Psoas muscle (tissue), 8 donors: ENCODE measurements around the gene DNAH8. TPM values are rescaled to one million over a fixed set of nuclear protein-coding genes. Genes with fewer than 3 reads are reported as not detected.

Source experiments
- ATAC-seq, 4 donors: fragments of 200-7000 bp; cut with Tn5 transposase; one replicate each; pipeline ENCODE4 v1.9.1; 2020; ENCODE audit warnings: moderate library complexity in 3 of 4, mild to moderate bottlenecking in 2 of 4
- DNase-seq, 2 donors: peaks; one replicate each; pipeline ENCODE4 v3.0.0-alpha.2; 2020
- H3K27ac ChIP-seq: fragments of 200-600 bp; one replicate; pipeline ENCODE4 v1.8.0; 2022
- H3K27me3 ChIP-seq, 3 donors: fragments of 200-600 bp in 1 of 3; one replicate each; pipeline versions ENCODE4 v1.6.1 to v1.8.0; 2013 to 2022; ENCODE audit warnings: low read length in 2 of 3, mild to moderate bottlenecking in 2 of 3, moderate library complexity in 1 of 3; ENCODE audit not compliant: insufficient read depth in 3 of 3
- H3K36me3 ChIP-seq, 2 donors: fragments of 200-600 bp in 1 of 2; one replicate each; pipeline versions ENCODE4 v1.6.1 to v1.8.0; 2013 to 2022; ENCODE audit warnings: low read depth in 1 of 2, mild to moderate bottlenecking in 1 of 2, moderate library complexity in 1 of 2; ENCODE audit not compliant: insufficient read depth in 1 of 2
- H3K4me1 ChIP-seq: fragments of 200-600 bp; one replicate; pipeline ENCODE4 v1.8.0; 2022
- H3K4me3 ChIP-seq: fragments of 200-600 bp; one replicate; pipeline ENCODE4 v1.8.0; 2022; ENCODE audit warnings: mild to moderate bottlenecking
- H3K9me3 ChIP-seq: fragments of 200-600 bp; one replicate; pipeline ENCODE4 v1.8.0; 2022
- CTCF ChIP-seq: fragments of 200-600 bp; IDR thresholded peaks from one replicate; pipeline ENCODE4 v1.8.0; 2022; ENCODE audit warnings: antibody characterized with exemption
- WGBS, 3 donors: extraction: QIAGEN DNeasy Blood & Tissue Kit; methylation state at CpG; one replicate each; pipeline versions ENCODE4 v1.1.6 to v1.1.7; 2013; 5-methylcytosine and 5-hydroxymethylcytosine counted together
- intact Hi-C, 2 donors: fragments of 100-400 bp; cut with DNase I; formaldehyde crosslinking; loops; one replicate each; pipeline versions ENCODE4 v1.11.0 to v1.14.2; 2022
- polyA plus RNA-seq, 3 donors: library from polyadenylated mRNA; stranded (reverse); fragments of 200-250 nt; gene quantifications; one replicate each; pipeline ENCODE4 v1.2.3, GENCODE V29; 2013
- total RNA-seq, 4 donors: library from RNA; stranded (reverse); fragmentation: NEBNext Ultra II Directional in 2 of 4; extraction: Animal tissue kit (Norgen Biotek cat#: 25700) in 2 of 4; gene quantifications; one replicate each; pipeline versions ENCODE4 v1.2.1 to v1.2.4, GENCODE V29; 2021 to 2023
- donor health status: healthy with polysubstance abuse.
- donor health status: DM: no; HTN: no; CAD: no; lungs with moderate emphysema.
- donor health status: Bipolar disorder and iron deficiency.
- donor health status: healthy.
- donor health status: DM: yes; HTN: yes; CAD: no.
- donor health status: DM: no; HTN: no; CAD: no.
- donor health status: DM: no; HTN: no; CAD: no.
- donor health status: DM: yes; HTN: yes; CAD: no.

The DNAH8 gene
- total and polyA plus RNA-seq, 7 donors: 0.02 TPM; not detected in 6

GRCh38 chr6:38716825-38717224 lies 1.7 kb downstream of the DNAH8 start:
- Histone ChIP-seq H3K27ac (no peak overlapping the region), H3K4me1 (no peaks in the 10 kb centered on the region), H3K9me3 (no peaks in the 10 kb centered on the region), H3K4me3 (no peak overlapping the region), H3K27me3 (peaks cover 6 to 43% (median 10%) of the 10 kb centered on the region in 3 donors), H3K36me3 (no peaks in the 10 kb centered on the region)
- DNase-seq: no peak
- no peak for ATAC-seq
- 92 to 98% (median 96%) methylated on average over 2 of the region's 2 CpGs for WGBS, 3 donors
- no peak for TF ChIP-seq CTCF
- intact Hi-C loops: no loop called here

- no peak for TF ChIP-seq CTCF
- Histone ChIP-seq H3K4me3 (no peak overlapping the region), H3K27me3 (peaks cover 5 to 36% (median 8%) of the 10 kb centered on the region in 3 donors), H3K36me3 (no peaks in the 10 kb centered on the region), H3K4me1 (no peaks in the 10 kb centered on the region), H3K27ac (no peak overlapping the region), H3K9me3 (no peaks in the 10 kb centered on the region)
- DNase-seq (no peak), ATAC-seq (no peak)
- intact Hi-C loops: no loop called here
- 88 to 91% (median 89%) methylated on average over 1 of the region's 1 CpG for WGBS, 3 donors
Measured at GRCh38 chr6:38719358-38719757, 4.2 kb downstream of the DNAH8 start.

- 6 to 17% (median 12%) methylated on average over 2 of the region's 2 CpGs for WGBS, 3 donors
- no peaks in the 10 kb centered on the region for H3K9me3 ChIP-seq
- H3K4me1 ChIP-seq: no peaks in the 10 kb centered on the region
- intact Hi-C loops: no loop called here
- no peaks in the 10 kb centered on the region for H3K36me3 ChIP-seq
- TF ChIP-seq CTCF: no peak
- DNase-seq (no peak), ATAC-seq (no peak)
- peaks cover 3 to 27% (median 3%) of the 10 kb centered on the region in 3 donors for H3K27me3 ChIP-seq
- no peak overlapping the region for H3K27ac ChIP-seq
- H3K4me3 ChIP-seq: no peak overlapping the region
Measured at GRCh38 chr6:38720295-38720694, 5.2 kb downstream of the DNAH8 start.

GRCh38 chr6:38722038-38722437 lies 6.9 kb downstream of the DNAH8 start:
- Histone ChIP-seq H3K27ac (no peak overlapping the region), H3K4me1 (no peaks in the 10 kb centered on the region), H3K4me3 (no peak overlapping the region), H3K36me3 (no peaks in the 10 kb centered on the region), H3K9me3 (no peaks in the 10 kb centered on the region), H3K27me3 (peaks cover 0 to 15% (median 3%) of the 10 kb centered on the region in 3 donors)
- no peak for TF ChIP-seq CTCF
- WGBS, 3 donors: 63 to 77% (median 69%) methylated on average over 3 of the region's 3 CpGs
- intact Hi-C loops: no loop called here
- ATAC-seq (no peak), DNase-seq (no peak)

GRCh38 chr6:38722727-38723334 lies 7.7 kb downstream of the DNAH8 start:
- DNase-seq (no peak), ATAC-seq (no peak)
- 89 to 93% (median 91%) methylated on average over 26 of the region's 26 CpGs for WGBS, 3 donors
- Histone ChIP-seq H3K9me3 (no peaks in the 10 kb centered on the region), H3K27me3 (peaks cover 0 to 10% (median 3%) of the 10 kb centered on the region in 3 donors), H3K4me1 (no peaks in the 10 kb centered on the region), H3K27ac (no peak overlapping the region), H3K4me3 (no peak overlapping the region), H3K36me3 (no peaks in the 10 kb centered on the region)
- intact Hi-C loops: no loop called here
- no peak for TF ChIP-seq CTCF
